A549 (cell line): ENCODE results near the gene CR2.

Experiments used
- CBX8 ChIP-seq: fragments of 200-600 bp; sonication (generic); IDR thresholded peaks from 2 replicates; pipeline ENCODE4 v1.6.1; 2016
- CEBPB ChIP-seq, 2 experiments: fragments of >200 bp in 1 of 2; sonication (Bioruptor Twin) in 1 of 2; formaldehyde crosslinking in 1 of 2; IDR thresholded peaks; 2 replicates each; pipeline ENCODE4 v1.6.1; 2012 to 2016
- CTCF ChIP-seq: fragments of >200 bp; sonication (Bioruptor Twin); formaldehyde crosslinking; IDR thresholded peaks from 3 replicates; pipeline ENCODE4 v1.5.1; 2016
- ELK1 ChIP-seq: fragments of 150-350 bp; IDR thresholded peaks from 2 replicates; pipeline ENCODE4 v1.6.1; 2014; ENCODE audit warnings: low read depth, mild to moderate bottlenecking, low read length
- EP300 ChIP-seq, 2 experiments: fragments of >200 bp; sonication (Bioruptor Twin); formaldehyde crosslinking; IDR thresholded peaks; 2 replicates in 1 of 2; 3 replicates in 1 of 2; pipeline ENCODE4 v1.6.1; 2016 to 2017
- HDAC2 ChIP-seq: fragments of 200-600 bp; sonication (generic); IDR thresholded peaks from 2 replicates; pipeline ENCODE4 v1.6.1; 2016
- JUN ChIP-seq, 2 experiments: fragments of >200 bp; sonication (Bioruptor Twin); formaldehyde crosslinking; IDR thresholded peaks; 2 replicates in 1 of 2; 3 replicates in 1 of 2; pipeline ENCODE4 v1.6.1; 2016 to 2017
- POLR2A ChIP-seq: IDR thresholded peaks from 2 replicates; pipeline ENCODE4 v1.6.1; 2012; ENCODE audit warnings: mild to moderate bottlenecking, low read length
- RAD21 ChIP-seq, 2 experiments: fragments of >200 bp in 1 of 2; sonication (Bioruptor Twin) in 1 of 2; formaldehyde crosslinking in 1 of 2; IDR thresholded peaks in 1 of 2; conservative IDR thresholded peaks in 1 of 2; 2 replicates in 1 of 2; 3 replicates in 1 of 2; pipeline ENCODE4 v1.6.1; 2012 to 2018; ENCODE audit warnings: inconsistent platforms in 1 of 2
- RNF2 ChIP-seq: fragments of 200-600 bp; sonication (generic); IDR thresholded peaks from 2 replicates; pipeline ENCODE4 v1.6.1; 2016; ENCODE audit warnings: low read depth, mild to moderate bottlenecking, antibody characterized with exemption, moderate library complexity, borderline replicate concordance
- SMC3 ChIP-seq: fragments of >200 bp; sonication (Bioruptor Twin); formaldehyde crosslinking; IDR thresholded peaks from 3 replicates; pipeline ENCODE4 v1.6.1; 2018; ENCODE audit warnings: inconsistent platforms
- TF ChIP-seq, protein P1 (sequence below): fragments of 200-600 bp; sonication (generic); IDR thresholded peaks from 2 replicates; pipeline ENCODE4 v1.6.1; 2016; ENCODE audit warnings: antibody characterized with exemption, mild to moderate bottlenecking, moderate library complexity
- TF ChIP-seq, protein P2 (sequence below): fragments of 250-450 bp; sonication (Bioruptor Pico); IDR thresholded peaks from 2 replicates; pipeline ENCODE4 v1.5.0; 2021; ENCODE audit warnings: mild to moderate bottlenecking, moderate library complexity, borderline replicate concordance

GRCh38 chr1:207463571-207463970 lies 9.4 kb downstream of the CR2 start:
- TF ChIP-seq RAD21 (conservative IDR thresholded peaks at IDR 0.05 in 1 of 2, IDR thresholded peaks at IDR 0.05 in 1 of 2), result no peak
- TF ChIP-seq ELK1, result no peak
- no peak for TF ChIP-seq CTCF
- TF ChIP-seq SMC3, result no peak
- TF ChIP-seq, protein P1, sequence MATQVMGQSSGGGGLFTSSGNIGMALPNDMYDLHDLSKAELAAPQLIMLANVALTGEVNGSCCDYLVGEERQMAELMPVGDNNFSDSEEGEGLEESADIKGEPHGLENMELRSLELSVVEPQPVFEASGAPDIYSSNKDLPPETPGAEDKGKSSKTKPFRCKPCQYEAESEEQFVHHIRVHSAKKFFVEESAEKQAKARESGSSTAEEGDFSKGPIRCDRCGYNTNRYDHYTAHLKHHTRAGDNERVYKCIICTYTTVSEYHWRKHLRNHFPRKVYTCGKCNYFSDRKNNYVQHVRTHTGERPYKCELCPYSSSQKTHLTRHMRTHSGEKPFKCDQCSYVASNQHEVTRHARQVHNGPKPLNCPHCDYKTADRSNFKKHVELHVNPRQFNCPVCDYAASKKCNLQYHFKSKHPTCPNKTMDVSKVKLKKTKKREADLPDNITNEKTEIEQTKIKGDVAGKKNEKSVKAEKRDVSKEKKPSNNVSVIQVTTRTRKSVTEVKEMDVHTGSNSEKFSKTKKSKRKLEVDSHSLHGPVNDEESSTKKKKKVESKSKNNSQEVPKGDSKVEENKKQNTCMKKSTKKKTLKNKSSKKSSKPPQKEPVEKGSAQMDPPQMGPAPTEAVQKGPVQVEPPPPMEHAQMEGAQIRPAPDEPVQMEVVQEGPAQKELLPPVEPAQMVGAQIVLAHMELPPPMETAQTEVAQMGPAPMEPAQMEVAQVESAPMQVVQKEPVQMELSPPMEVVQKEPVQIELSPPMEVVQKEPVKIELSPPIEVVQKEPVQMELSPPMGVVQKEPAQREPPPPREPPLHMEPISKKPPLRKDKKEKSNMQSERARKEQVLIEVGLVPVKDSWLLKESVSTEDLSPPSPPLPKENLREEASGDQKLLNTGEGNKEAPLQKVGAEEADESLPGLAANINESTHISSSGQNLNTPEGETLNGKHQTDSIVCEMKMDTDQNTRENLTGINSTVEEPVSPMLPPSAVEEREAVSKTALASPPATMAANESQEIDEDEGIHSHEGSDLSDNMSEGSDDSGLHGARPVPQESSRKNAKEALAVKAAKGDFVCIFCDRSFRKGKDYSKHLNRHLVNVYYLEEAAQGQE, result no peak
- TF ChIP-seq CBX8, result no peak
- TF ChIP-seq HDAC2, result no peak
- TF ChIP-seq RNF2, result no peak
- TF ChIP-seq CEBPB (IDR thresholded peaks at IDR 0.05), result no peak
- TF ChIP-seq POLR2A, result no peak
- TF ChIP-seq, protein P2, sequence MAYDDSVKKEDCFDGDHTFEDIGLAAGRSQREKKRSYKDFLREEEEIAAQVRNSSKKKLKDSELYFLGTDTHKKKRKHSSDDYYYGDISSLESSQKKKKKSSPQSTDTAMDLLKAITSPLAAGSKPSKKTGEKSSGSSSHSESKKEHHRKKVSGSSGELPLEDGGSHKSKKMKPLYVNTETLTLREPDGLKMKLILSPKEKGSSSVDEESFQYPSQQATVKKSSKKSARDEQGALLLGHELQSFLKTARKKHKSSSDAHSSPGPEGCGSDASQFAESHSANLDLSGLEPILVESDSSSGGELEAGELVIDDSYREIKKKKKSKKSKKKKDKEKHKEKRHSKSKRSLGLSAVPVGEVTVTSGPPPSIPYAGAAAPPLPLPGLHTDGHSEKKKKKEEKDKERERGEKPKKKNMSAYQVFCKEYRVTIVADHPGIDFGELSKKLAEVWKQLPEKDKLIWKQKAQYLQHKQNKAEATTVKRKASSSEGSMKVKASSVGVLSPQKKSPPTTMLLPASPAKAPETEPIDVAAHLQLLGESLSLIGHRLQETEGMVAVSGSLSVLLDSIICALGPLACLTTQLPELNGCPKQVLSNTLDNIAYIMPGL (CRISPR knock-in tag), result no peak
- no peak for TF ChIP-seq EP300 (IDR thresholded peaks at IDR 0.05)
- no peak for TF ChIP-seq JUN (IDR thresholded peaks at IDR 0.05)
